Inferior parietal cortex (tissue), 1 donor: ENCODE data around the gene PER1.
"Not testable (repeated sequence)": the region's sequence is repeated elsewhere in the genome, so short reads cannot be mapped to it uniquely, and the experiment has no call there.

ENCODE experiments used
- DNase-seq: peaks from one replicate; pipeline ENCODE4 v3.0.0-alpha.2; 2016; ENCODE audit errors: extremely low spot score

PER1 gene

GRCh38 chr17:8120520-8121406 is 31.4 kb downstream of the PER1 start:
- peak; percentile 65 for DNase-seq

DNA sequence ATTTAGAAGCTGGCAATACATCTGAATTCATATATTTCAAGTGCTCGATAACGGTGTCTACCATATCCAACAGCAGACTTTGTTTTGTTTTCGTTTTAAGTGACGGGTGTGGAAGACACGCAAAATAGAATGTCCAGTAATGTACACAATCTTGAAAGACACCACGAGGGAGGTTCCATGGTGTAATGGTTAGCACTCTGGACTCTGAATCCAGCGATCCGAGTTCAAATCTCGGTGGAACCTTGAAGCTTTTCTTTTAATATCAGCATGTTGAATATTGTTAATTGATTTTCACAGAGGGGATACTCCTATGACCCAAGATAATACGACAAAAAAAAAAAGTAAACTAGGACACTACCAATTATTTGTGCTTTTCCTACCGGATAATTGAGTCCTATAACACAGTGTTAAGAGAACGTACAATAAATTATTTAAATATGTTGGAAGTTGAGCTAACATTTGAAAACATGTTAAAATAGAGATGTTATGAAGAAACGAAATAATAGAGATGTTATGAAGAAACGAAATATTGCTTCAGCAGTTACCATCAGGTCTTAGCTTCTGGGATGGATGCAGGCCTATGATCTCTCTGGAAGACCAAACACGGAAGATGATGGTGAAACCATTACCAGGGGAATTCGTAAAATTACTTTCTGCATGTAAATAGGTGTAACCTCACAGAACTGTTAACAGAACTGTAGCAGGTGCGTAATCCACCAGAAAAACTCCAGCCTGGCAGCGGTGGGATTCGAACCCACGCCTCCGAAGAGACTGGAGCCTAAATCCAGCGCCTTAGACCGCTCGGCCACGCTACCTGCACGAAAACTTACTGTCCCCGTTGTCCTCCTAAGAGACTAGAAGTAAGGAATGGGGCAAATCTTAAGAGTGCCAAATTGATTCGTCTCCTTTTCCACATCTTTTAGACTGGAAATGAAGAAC is 32.4 kb downstream of the PER1 start:
- DNase-seq = peak; percentile 95

GRCh38 chr17:8118769-8119580 is 33.2 kb downstream of the PER1 start:
- peak; percentile 93 for DNase-seq

GRCh38 chr17:8117980-8118768 is 34.0 kb downstream of the PER1 start, which contains the start of gene ALOXE3:
Gene ALOXE3, minus strand, starts transcription at chr17:8118514. Its CDS starts 524 bp downstream, at chr17:8117990.
- peak; percentile 27 for DNase-seq

DNA sequence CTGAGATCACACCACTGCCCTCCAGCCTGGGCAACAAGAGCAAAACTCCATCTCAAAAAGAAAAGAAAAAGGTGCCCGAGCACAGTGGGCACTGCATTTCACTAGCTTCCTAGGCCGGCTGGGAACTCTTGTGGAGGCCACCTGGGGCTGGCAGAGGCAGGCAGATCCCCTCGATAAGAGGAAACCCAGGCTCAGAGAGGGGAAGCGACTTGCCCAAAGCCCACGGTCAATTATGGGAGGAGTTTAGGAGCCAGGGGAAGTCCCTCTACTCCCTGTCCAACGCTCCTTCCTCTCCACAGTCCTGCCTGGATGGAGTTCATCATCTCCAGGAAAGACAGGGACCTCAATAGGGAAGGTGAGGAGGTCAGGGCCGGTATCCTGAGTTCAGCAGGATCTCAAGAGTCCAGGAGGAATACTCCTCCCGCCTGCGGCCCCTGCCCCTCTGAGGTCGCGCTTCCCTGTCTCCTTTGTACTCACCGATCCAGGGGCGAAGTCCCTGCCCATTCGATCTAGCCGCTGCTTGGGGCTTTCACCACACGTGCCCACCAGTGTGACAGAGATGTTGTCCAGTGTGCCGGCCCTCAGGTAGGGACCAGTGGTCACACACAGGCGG is 34.7 kb downstream of the PER1 start:
- DNase-seq = no peak

DNA sequence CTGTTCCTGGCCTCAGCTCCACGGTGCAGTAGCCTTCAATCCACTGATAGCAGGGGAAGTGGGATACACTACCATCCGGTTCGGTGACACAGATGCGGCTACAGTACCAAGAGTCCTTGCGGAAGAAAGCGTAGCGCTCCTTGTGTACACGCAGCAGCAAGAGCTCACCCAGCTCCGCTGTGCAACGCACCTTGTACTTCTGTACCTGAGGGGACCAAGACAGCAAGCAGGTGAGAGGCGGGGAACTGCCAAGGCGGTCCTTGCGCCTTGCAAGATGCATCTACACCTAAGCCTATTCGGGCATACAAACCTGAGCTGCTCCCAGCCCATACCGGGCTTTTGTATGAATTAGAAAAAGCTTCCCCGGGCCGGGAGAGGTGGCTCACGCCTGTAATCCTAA is 35.4 kb downstream of the PER1 start:
- no peak for DNase-seq

- no peak for DNase-seq
Measured at GRCh38 chr17:8110907-8111306, 41.3 kb downstream of the PER1 start.

DNA sequence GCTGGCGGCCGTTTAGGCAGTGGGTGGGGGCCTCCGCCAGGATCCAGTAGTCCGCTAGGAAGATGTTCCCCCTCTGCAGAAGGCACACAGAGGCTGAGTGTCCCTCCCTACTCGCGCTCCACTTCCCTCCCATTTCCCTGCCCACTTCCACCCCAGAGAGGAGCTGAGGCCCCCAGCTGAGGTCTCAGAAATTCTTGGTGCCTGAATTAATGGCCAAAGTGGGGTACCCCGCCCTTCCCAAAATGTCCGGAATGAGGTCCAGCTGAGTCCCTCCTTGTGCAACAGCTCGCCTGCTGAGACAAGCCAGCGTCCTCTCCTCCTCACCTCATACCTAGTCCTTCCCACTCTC is 41.8 kb downstream of the PER1 start:
- no peak for DNase-seq

DNA sequence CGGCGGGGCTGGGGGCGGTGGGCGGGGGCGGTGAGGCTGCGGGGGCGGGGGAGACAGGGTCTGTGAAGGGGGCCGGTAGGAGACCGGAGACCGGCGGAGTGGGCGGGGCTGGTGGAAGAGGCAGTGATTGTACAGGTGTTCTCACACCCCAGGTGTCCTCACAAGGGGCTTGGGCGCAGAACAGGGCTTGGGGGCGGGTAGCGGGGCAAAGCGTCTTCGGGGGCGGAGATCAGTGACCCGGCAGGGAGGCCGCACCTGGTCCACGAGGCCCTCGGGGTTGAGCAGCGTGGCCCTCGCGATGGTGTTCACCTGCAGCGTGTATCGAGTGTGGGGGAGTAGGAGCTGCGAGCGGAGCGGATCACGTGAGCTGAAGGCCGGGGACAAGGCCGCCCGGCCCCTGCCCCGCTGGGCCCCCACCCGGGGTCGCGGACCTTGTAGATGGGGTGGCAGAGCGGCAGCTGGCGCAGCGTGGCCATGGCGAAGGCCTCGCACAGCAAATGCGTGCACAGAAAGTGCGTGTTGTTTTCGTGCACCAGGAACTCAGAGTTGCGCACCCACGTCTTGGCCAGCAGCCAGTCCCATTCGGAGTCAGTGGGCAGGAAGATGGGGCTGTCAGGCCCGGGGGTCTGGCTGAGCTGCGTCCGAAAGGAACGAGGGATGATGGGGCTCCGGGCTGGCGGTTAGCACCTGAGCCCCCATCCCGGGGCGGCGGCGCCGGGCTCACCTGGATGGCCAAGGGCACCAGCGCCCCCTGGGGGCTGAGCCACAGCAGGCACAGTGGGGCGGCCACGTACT is 42.3 kb downstream of the PER1 start:
- DNase-seq = no peak

- no peak for DNase-seq
Measured at GRCh38 chr17:8108972-8109660, 43.1 kb downstream of the PER1 start.

DNA sequence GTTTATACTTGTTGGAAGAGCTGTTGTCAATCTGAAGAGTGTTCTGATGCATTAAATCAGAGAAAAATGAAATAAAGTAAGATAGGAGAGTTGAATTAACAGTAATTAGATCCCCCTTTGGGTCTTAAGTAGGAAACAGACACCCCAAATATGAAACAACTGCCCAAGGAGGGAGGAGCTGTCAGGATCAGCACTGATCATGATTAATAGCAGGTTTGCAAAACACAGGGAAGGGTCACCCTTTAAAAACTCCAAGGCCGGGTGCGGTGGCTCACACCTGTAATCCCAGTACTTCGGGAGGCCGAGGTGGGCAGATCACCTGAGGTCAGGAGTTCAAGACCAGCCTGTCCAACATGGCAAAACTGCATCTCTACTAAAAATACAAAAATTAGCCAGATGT is 45.2 kb downstream of the PER1 start:
- DNase-seq = not testable (repeated sequence)

DNA sequence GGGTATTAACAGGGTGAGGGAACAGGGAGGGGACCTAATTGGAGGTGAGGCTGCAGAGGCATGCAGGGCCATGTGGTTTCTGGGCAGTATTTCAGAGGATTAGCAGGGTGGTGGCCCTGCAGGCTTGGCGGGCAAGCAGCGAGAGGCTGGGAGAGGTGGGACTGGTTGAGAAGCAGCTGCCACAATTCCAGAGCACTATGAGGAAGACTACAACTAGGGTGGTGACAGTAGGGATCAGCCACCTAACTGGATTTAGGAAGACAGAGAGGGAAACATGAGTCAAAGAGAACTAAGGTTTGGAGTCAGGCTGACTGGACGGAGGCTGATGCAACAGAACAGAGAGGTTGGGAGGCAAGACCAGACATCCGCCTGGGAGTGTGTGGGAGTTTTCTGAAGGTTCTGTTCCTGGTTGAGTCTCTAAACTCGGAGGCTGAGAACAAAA is 46.2 kb downstream of the PER1 start:
- DNase-seq = no peak

GRCh38 chr17:8104911-8105310 is 47.3 kb downstream of the PER1 start:
- DNase-seq = no peak

GRCh38 chr17:8103549-8103948 is 48.7 kb downstream of the PER1 start:
- DNase-seq = no peak

DNA sequence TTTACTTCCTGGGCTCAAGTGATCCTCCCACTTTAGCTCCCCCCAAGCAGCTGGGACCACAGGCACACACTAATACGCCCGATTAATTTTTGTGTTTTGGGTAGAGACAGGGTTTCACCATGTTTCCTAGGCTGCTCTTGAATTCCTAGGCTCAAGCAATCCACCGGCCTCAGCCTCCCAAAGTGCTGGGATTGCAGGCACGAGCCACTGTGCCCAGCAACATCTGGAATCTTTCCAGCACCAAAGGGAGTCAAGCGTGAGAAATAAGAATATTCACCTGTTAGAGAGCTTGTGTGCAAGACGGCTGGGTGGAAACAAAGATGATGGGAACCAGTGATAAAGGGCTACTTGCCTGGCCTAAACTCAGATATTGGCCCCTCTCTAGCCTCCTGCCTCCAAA is 50.5 kb downstream of the PER1 start:
- DNase-seq = no peak

DNA sequence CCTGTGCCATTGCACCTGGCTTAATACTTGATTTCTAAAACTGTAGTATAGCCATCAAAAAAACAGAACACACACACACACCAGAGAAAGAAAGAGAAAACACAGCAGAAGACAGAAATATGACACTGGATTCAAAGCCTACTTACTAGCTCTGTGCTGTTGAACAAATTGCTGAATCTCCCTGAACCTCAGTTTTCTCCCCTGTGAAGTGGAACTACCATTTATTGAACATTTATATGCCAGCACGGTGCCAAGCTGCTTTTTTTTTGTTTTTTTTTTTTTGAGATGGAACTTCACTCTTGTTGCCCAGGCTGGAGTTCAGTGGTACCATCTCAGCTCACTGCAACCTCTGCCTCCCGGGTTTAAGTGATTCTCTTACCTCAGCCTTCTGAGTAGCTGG is 51.4 kb downstream of the PER1 start:
- no peak for DNase-seq

DNA sequence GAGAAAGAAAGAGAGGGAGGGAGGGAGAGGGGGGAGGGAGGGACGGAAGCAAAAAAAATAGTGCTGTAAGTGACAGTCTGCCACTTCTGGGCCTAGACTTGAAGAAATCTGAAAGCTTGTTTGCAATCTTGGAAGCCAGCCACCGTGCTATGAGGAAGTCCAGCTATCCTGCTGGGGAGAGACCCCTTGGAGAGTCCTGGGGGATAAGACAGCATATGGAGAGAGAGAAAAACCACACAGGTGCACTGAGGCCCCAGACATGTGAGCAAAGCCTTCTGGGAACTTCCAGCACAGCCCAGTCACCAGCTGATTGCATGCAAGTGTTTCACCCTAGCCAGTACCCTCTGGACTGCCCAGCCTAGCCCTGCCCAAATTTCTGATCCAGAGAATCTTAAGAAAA is 52.1 kb downstream of the PER1 start:
- no peak for DNase-seq

GRCh38 chr17:8096541-8096940 is 55.7 kb downstream of the PER1 start:
- DNase-seq = no peak

DNA sequence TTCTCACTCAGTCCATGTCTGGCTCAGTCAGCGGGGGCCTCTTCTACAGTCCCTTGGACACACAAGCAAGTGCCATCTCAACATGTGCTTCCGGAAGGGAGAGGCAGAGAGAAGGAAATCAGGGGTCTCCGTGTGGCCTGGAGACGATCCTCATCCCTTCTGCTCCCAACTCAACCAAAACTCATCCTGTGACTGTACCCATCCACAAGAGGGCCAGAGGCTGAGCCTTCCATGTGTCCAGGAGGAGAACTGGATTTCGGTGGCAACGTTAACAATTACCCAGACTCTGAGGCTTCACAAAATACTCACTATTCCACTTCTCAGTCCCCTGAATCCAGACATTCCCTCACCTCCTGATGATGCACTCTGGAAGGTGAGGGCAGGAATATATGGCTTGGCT is 56.8 kb downstream of the PER1 start:
- no peak for DNase-seq
